ENCODE results near the gene TGFB1. TPM values are rescaled to one million over a fixed set of nuclear protein-coding genes. Genes with fewer than 3 reads are reported as not detected.
A peak's percentile ranks its signal among the peaks of the same experiment; 100 is the strongest.

Gene TGFB1
- total RNA-seq, 1 experiment from 2014 or later, result 30.1 TPM

GRCh38 chr19:41362143-41362847 is 8.6 kb upstream of the TGFB1 start:
- Mint-ChIP-seq H3K4me3 (peak overlapping the region in 1 of 2 experiments; percentile 94; a peak in 1 of 5 replicates), H3K36me3 (ENCODE audit: insufficient read depth in 1 of 3, low read depth in 3 of 3) (no peaks in the 10 kb centered on the region; a peak in 1 of 7 replicates)

More at GRCh38 chr19:41362143-41362847, 8.6 kb upstream of the TGFB1 start:
- no peaks in the 10 kb centered on the region for H3K9me3 ChIP-seq (ENCODE audit: control insufficient read depth, low read depth, low read length)
- no peak overlapping the region for H3K23ac ChIP-seq (ENCODE audit: insufficient read length, low read depth, low read length)
- H3K4ac ChIP-seq (ENCODE audit: low read depth, low read length), result no peak overlapping the region
- no peak for TF ChIP-seq CTCF (conservative IDR thresholded peaks at IDR 0.05)
- no peak overlapping the region for H2BK20ac ChIP-seq (ENCODE audit: low read depth, low read length, poor library complexity, severe bottlenecking)
- no peak overlapping the region for H3K14ac ChIP-seq (ENCODE audit: insufficient read depth, low read length)
- peaks cover 8% of the 10 kb centered on the region for H3K23me2 ChIP-seq (ENCODE audit: insufficient read length, low read depth, low read length, poor library complexity, severe bottlenecking)
- no peak overlapping the region for H2BK120ac ChIP-seq (ENCODE audit: low read depth, low read length, poor library complexity, severe bottlenecking)
- no peak overlapping the region for H3K4me2 ChIP-seq (ENCODE audit: insufficient read depth, insufficient read length, low read length)
- no peak overlapping the region for H4K5ac ChIP-seq (ENCODE audit: insufficient read length, low read depth, low read length)
- no peak overlapping the region for H4K91ac ChIP-seq (ENCODE audit: insufficient read length, low read depth, low read length)
- H2AFZ ChIP-seq (ENCODE audit: low read length), result no peak overlapping the region
- no peak overlapping the region for H2AK5ac ChIP-seq (ENCODE audit: insufficient read length, low read length)
- no peak overlapping the region for H2BK15ac ChIP-seq (ENCODE audit: low read depth, low read length)
- no peaks in the 10 kb centered on the region for H3K79me1 ChIP-seq (ENCODE audit: insufficient read depth, low read depth, low read length, poor library complexity, severe bottlenecking)
- Mint-ChIP-seq H3K9me3 (no peaks in the 10 kb centered on the region), H3K27me3 (ENCODE audit: low read depth) (no peaks in the 10 kb centered on the region; the same call in 1 of the 2 replicates), H3K4me1 (peaks cover 3 to 8% of the 10 kb centered on the region in 2 experiments; a peak in 3 of 4 replicates), H3K27ac (no peak overlapping the region)
- H3K27ac ChIP-seq (ENCODE audit: insufficient read length, low read depth, low read length), result no peak overlapping the region
- no peak overlapping the region for H3K9ac ChIP-seq (ENCODE audit: extremely low read depth, insufficient read length, low read length)
- H3K27me3 ChIP-seq (ENCODE audit: insufficient read depth, low read length), result no peaks in the 10 kb centered on the region
- H3K18ac ChIP-seq (ENCODE audit: insufficient read length, low read depth, low read length), result no peak overlapping the region
- H3T11ph ChIP-seq (ENCODE audit: low read length), result no peak overlapping the region
- H3K56ac ChIP-seq (ENCODE audit: insufficient read length, low read depth, low read length), result no peak overlapping the region
- H2BK12ac ChIP-seq (ENCODE audit: insufficient read length, low read depth, low read length), result no peak overlapping the region
- no peaks in the 10 kb centered on the region for H3K4me1 ChIP-seq (ENCODE audit: insufficient read depth, low read length)
- no peak for DNase-seq
- no peaks in the 10 kb centered on the region for H3K79me2 ChIP-seq (ENCODE audit: insufficient read depth, low read length)
- H4K20me1 ChIP-seq (ENCODE audit: control insufficient read depth, insufficient read depth, insufficient read length), result no peaks in the 10 kb centered on the region
- no peak overlapping the region for H2BK5ac ChIP-seq (ENCODE audit: insufficient read length, low read length)
- no CpG with 5 or more reads among the region's 10 CpGs for WGBS (ENCODE audit: extremely low coverage, insufficient read length, low lambda C conversion rate)
- no peak overlapping the region for H4K8ac ChIP-seq (replicated peaks; ENCODE audit: insufficient read length, low read depth, low read length)

Data from H9 (cell line).